Measurements from ENCODE around the gene PRR16. TPM values are rescaled to one million over a fixed set of nuclear protein-coding genes. Genes with fewer than 3 reads are reported as not detected.

Gene PRR16
- total RNA-seq, 6 donors from 2014 or later: 1.7 to 5.2 (median 3.7) TPM

- no peak for TF ChIP-seq POLR2AphosphoS5 (IDR thresholded peaks at IDR 0.05)
- no peak for TF ChIP-seq POLR2A (IDR thresholded peaks at IDR 0.05)
- TF ChIP-seq EP300 (IDR thresholded peaks at IDR 0.05): no peak
- TF ChIP-seq CTCF (IDR thresholded peaks at IDR 0.05): no peak
- ATAC-seq (ENCODE audit: low FRiP score in 2 of 2): peak; percentile 73 to 75
Measured at GRCh38 chr5:120464627-120465435, 731 bp downstream of the PRR16 start.

GRCh38 chr5:120465436-120465961 is 1.4 kb downstream of the PRR16 start:
- H3K4me3 ChIP-seq: peak overlapping the region; percentile 44 to 61 (median 50)
- TF ChIP-seq POLR2A (IDR thresholded peaks at IDR 0.05): no peak
- TF ChIP-seq CTCF (IDR thresholded peaks at IDR 0.05): no peak
- TF ChIP-seq POLR2AphosphoS5 (IDR thresholded peaks at IDR 0.05): no peak
- TF ChIP-seq EP300 (IDR thresholded peaks at IDR 0.05): no peak
- H3K4me1 ChIP-seq: peaks cover 8 to 20% (median 12%) of the 10 kb centered on the region in 4 donors
- DNase-seq (peak; percentile 21 to 76), ATAC-seq (ENCODE audit: low FRiP score in 2 of 2) (peak; percentile 49 to 59)
- no peaks in the 10 kb centered on the region for H3K9me3 ChIP-seq
- H3K36me3 ChIP-seq: no peaks in the 10 kb centered on the region
- H3K27ac ChIP-seq: peak overlapping the region; percentile 16 to 79 (median 76)
- peaks cover 0 to 9% (median 2%) of the 10 kb centered on the region in 4 donors for H3K27me3 ChIP-seq
- 2 to 9% methylated on average over 14 to 25 of the region's 33 CpGs for WGBS, 2 donors

More at GRCh38 chr5:120464627-120465435, 731 bp downstream of the PRR16 start:
- peak overlapping the region; percentile 16 to 79 (median 76) for H3K27ac ChIP-seq
- peak overlapping the region; percentile 44 to 61 (median 50) for H3K4me3 ChIP-seq
- WGBS, 2 donors: 1 to 2% methylated on average over 20 to 30 of the region's 33 CpGs
- H3K36me3 ChIP-seq: no peaks in the 10 kb centered on the region
- peak; percentile 33 to 72 for DNase-seq
- peaks cover 8 to 20% (median 12%) of the 10 kb centered on the region in 4 donors for H3K4me1 ChIP-seq
- H3K27me3 ChIP-seq: peaks cover 0 to 9% (median 2%) of the 10 kb centered on the region in 4 donors
- H3K9me3 ChIP-seq: no peaks in the 10 kb centered on the region

- 71 to 76% methylated on average over 4 of the region's 4 CpGs for WGBS, 2 donors
- Histone ChIP-seq H3K4me3 (peak overlapping the region in 2 of 4 donors; percentile 55 to 61), H3K9me3 (no peaks in the 10 kb centered on the region), H3K36me3 (no peaks in the 10 kb centered on the region), H3K27ac (peak overlapping the region in 1 of 4 donors; percentile 79), H3K4me1 (peaks cover 8 to 20% (median 12%) of the 10 kb centered on the region in 4 donors), H3K27me3 (peaks cover 0 to 9% (median 2%) of the 10 kb centered on the region in 4 donors)
- no peak for DNase-seq
- no peak for TF ChIP-seq EP300 (IDR thresholded peaks at IDR 0.05)
- TF ChIP-seq CTCF (IDR thresholded peaks at IDR 0.05): no peak
- no peak for TF ChIP-seq POLR2A (IDR thresholded peaks at IDR 0.05)
- TF ChIP-seq POLR2AphosphoS5 (IDR thresholded peaks at IDR 0.05): no peak
- ATAC-seq (ENCODE audit: low FRiP score in 2 of 2): no peak
Measured at GRCh38 chr5:120466341-120467006, 2.4 kb downstream of the PRR16 start.

- H3K27ac ChIP-seq: no peak overlapping the region
- DNase-seq (no peak), ATAC-seq (ENCODE audit: low FRiP score in 2 of 2) (no peak)
- TF ChIP-seq POLR2A (IDR thresholded peaks at IDR 0.05) (no peak), CTCF (IDR thresholded peaks at IDR 0.05) (no peak), EP300 (IDR thresholded peaks at IDR 0.05) (no peak), POLR2AphosphoS5 (IDR thresholded peaks at IDR 0.05) (no peak)
- no peak overlapping the region for H3K4me3 ChIP-seq
- no peaks in the 10 kb centered on the region for H3K9me3 ChIP-seq
- no peaks in the 10 kb centered on the region for H3K27me3 ChIP-seq
- H3K4me1 ChIP-seq: no peaks in the 10 kb centered on the region
- no peaks in the 10 kb centered on the region for H3K36me3 ChIP-seq
Measured at GRCh38 chr5:120471971-120472370, 7.9 kb downstream of the PRR16 start.
